Activated naive CD8-positive, alpha-beta T cell treated with anti-CD3 and anti-CD28 coated beads, Interleukin-2, amount 10 ng/mL, durations not matched to agents 7 days and 5 days (primary cell): ENCODE data around the gene ACBD4. TPM values are rescaled to one million over a fixed set of nuclear protein-coding genes. Genes with fewer than 3 reads are reported as not detected.

Experiments
- microRNA-seq: library from miRNA; unstranded; fragments of <30 nt; microRNA quantifications from one replicate; pipeline ENCODE4 v1.2.0, GENCODE V29; 2022
- total RNA-seq, 2 experiments: library from RNA; stranded (reverse); gene quantifications; one replicate each; pipeline ENCODE4 v1.2.3, GENCODE V29; 2021

The ACBD4 gene
- total RNA-seq, 2 experiments from 2014 or later, result 24.5 to 25.0 TPM

Small RNA genes lying within 50 kb of the gene (microRNA-seq; reads per million reads assigned to microRNA genes)
- not detected for gene MIR6784

Other genes with a start within 250 kb of the ACBD4 start
- gene EFTUD2, start 236.2 kb upstream of the ACBD4 start, total RNA-seq, result 100 to 1,000 TPM; 109 to 112 TPM
- not detected for gene GFAP, start 220.2 kb upstream of the ACBD4 start, total RNA-seq
- gene KIF18B, start 187.9 kb upstream of the ACBD4 start, total RNA-seq, result 10 to 100 TPM; 66.7 to 70.5 TPM
- not detected for gene C1QL1, start 167.4 kb upstream of the ACBD4 start, total RNA-seq
- 10 to 100 TPM; 35.5 TPM for gene DCAKD, start 84.1 kb upstream of the ACBD4 start, total RNA-seq
- 100 to 1,000 TPM; 132 to 141 TPM for gene NMT1, start 74.4 kb upstream of the ACBD4 start, total RNA-seq
- 1 to 10 TPM; 4.2 to 4.9 TPM for gene PLCD3, start 3.2 kb upstream of the ACBD4 start, total RNA-seq
- 10 to 100 TPM; 33.6 to 33.7 TPM for gene HEXIM1, start 12.8 kb downstream of the ACBD4 start, total RNA-seq
- 1 to 10 TPM; 6.7 to 7.7 TPM for gene HEXIM2, start 26.2 kb downstream of the ACBD4 start, total RNA-seq
- gene FMNL1, start 86.2 kb downstream of the ACBD4 start, total RNA-seq, result 100 to 1,000 TPM; 408 to 411 TPM
- gene SPATA32, start 126.4 kb downstream of the ACBD4 start, total RNA-seq, result under 1 TPM; 0.53 to 0.65 TPM
- gene MAP3K14, start 181.3 kb downstream of the ACBD4 start, total RNA-seq, result 10 to 100 TPM; 25.9 to 33.7 TPM